ENCODE measurements around the gene COL7A1. TPM values are rescaled to one million over a fixed set of nuclear protein-coding genes. Genes with fewer than 3 reads are reported as not detected.

Gene COL7A1
- polyA plus RNA-seq, 1 of the 3 experiments (the other 2 are of a cell fraction) = 10.8 TPM

GRCh38 chr3:48528754-48529153, 66.4 kb downstream of the COL7A1 start:
- CTCF ChIA-PET = interaction anchor here (1.4 kb wide), 1 partner anchor 20 kb away, joined by 4 read pairs; no protein-coding TSS in a partner anchor

GRCh38 chr3:48528048-48528447, 67.1 kb downstream of the COL7A1 start:
- Histone ChIP-seq H3K4me1 (ENCODE audit: control insufficient read depth in 1 of 2, insufficient read depth in 2 of 2, low read depth in 1 of 2, low read length in 1 of 2) (no peaks in the 10 kb centered on the region), H3K27me3 (ENCODE audit: insufficient read depth) (no peaks in the 10 kb centered on the region), H3K9me3 (no peaks in the 10 kb centered on the region), H3K27ac (ENCODE audit: low read depth in 2 of 2, low read length in 1 of 2) (no peak overlapping the region), H4K20me1 (ENCODE audit: insufficient read depth) (no peaks in the 10 kb centered on the region), H2AFZ (ENCODE audit: low read depth) (no peak overlapping the region), H3K79me2 (ENCODE audit: insufficient read depth) (no peaks in the 10 kb centered on the region), H3K4me2 (no peak overlapping the region), H3F3A (replicated peaks; ENCODE audit: insufficient read depth) (peaks cover 3% of the 10 kb centered on the region), H3K36me3 (replicated peaks in 1 of 2; ENCODE audit: control insufficient read depth in 1 of 2, insufficient read depth in 2 of 2, low read length in 1 of 2) (peaks cover 0 to 17% of the 10 kb centered on the region in 2 experiments), H3K9ac (no peak overlapping the region), H3K9me2 (no peaks in the 10 kb centered on the region), H3K4me3 (ENCODE audit: low read depth in 2 of 2, low read length in 1 of 2) (no peak overlapping the region)
- no peak for DNase-seq
- ChIA-PET CTCF (no interaction called here), POLR2A (no interaction called here)
- WGBS (ENCODE audit: low lambda C conversion rate) = 94% methylated on average over 9 of the region's 9 CpGs
- no peak for TF ChIP-seq RFX5 (IDR thresholded peaks at IDR 0.05; ENCODE audit: low read length)
- no peak for TF ChIP-seq GABPA (IDR thresholded peaks at IDR 0.05; ENCODE audit: low read depth)
- TF ChIP-seq REST (IDR thresholded peaks at IDR 0.05; ENCODE audit: low read depth, low read length) = no peak
- no peak for TF ChIP-seq RXRA (IDR thresholded peaks at IDR 0.05; ENCODE audit: borderline replicate concordance, low read depth)
- no peak for TF ChIP-seq FOXJ3 (CRISPR knock-in tag; IDR thresholded peaks at IDR 0.05)
- TF ChIP-seq CTCF (IDR thresholded peaks at IDR 0.05) = no peak
- no peak for TF ChIP-seq POLR2AphosphoS5 (IDR thresholded peaks at IDR 0.05; ENCODE audit: low read depth, low read length)

More at GRCh38 chr3:48528754-48529153, 66.4 kb downstream of the COL7A1 start:
- POLR2A ChIA-PET = no interaction called here
- no peaks in the 10 kb centered on the region for H3K79me2 ChIP-seq (ENCODE audit: insufficient read depth)
- peaks cover 0 to 17% of the 10 kb centered on the region in 2 experiments for H3K36me3 ChIP-seq (replicated peaks in 1 of 2; ENCODE audit: control insufficient read depth in 1 of 2, insufficient read depth in 2 of 2, low read length in 1 of 2)
- no peaks in the 10 kb centered on the region for H4K20me1 ChIP-seq (ENCODE audit: insufficient read depth)
- no peak for DNase-seq
- H3K9me3 ChIP-seq = no peaks in the 10 kb centered on the region
- WGBS (ENCODE audit: low lambda C conversion rate) = 90% methylated on average over 3 of the region's 3 CpGs
- H3K27me3 ChIP-seq (ENCODE audit: insufficient read depth) = no peaks in the 10 kb centered on the region
- H3K4me2 ChIP-seq = no peak overlapping the region
- TF ChIP-seq RXRA (IDR thresholded peaks at IDR 0.05; ENCODE audit: borderline replicate concordance, low read depth) = no peak
- TF ChIP-seq EZH2phosphoT487 (IDR thresholded peaks at IDR 0.05; ENCODE audit: borderline replicate concordance, low read depth) = no peak
- TF ChIP-seq RCOR1 (IDR thresholded peaks at IDR 0.05; ENCODE audit: low read length) = no peak
- no peak for TF ChIP-seq FOSL2 (IDR thresholded peaks at IDR 0.05; ENCODE audit: borderline replicate concordance, low read depth)
- TF ChIP-seq ZBTB33 (IDR thresholded peaks at IDR 0.05; ENCODE audit: borderline replicate concordance, low read depth) = no peak
- TF ChIP-seq PBX3 (IDR thresholded peaks at IDR 0.05) = no peak
- no peak for TF ChIP-seq ELF1 (IDR thresholded peaks at IDR 0.05)
- no peak for TF ChIP-seq MXI1 (IDR thresholded peaks at IDR 0.05; ENCODE audit: low read depth, low read length)
- no peak for TF ChIP-seq TCF12 (IDR thresholded peaks at IDR 0.05)
- TF ChIP-seq, protein P1, sequence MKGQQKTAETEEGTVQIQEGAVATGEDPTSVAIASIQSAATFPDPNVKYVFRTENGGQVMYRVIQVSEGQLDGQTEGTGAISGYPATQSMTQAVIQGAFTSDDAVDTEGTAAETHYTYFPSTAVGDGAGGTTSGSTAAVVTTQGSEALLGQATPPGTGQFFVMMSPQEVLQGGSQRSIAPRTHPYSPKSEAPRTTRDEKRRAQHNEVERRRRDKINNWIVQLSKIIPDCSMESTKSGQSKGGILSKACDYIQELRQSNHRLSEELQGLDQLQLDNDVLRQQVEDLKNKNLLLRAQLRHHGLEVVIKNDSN (IDR thresholded peaks at IDR 0.05; ENCODE audit: borderline replicate concordance, low read depth) = no peak
- no peak for TF ChIP-seq YY1 (IDR thresholded peaks at IDR 0.05; ENCODE audit: low read depth)
- TF ChIP-seq MEF2A (IDR thresholded peaks at IDR 0.05; ENCODE audit: borderline replicate concordance, low read depth) = no peak
- H3K4me1 ChIP-seq (ENCODE audit: control insufficient read depth in 1 of 2, insufficient read depth in 2 of 2, low read depth in 1 of 2, low read length in 1 of 2) = no peaks in the 10 kb centered on the region
- H3K4me3 ChIP-seq (ENCODE audit: low read depth in 2 of 2, low read length in 1 of 2) = no peak overlapping the region
- H3K9me2 ChIP-seq = no peaks in the 10 kb centered on the region
- H3K27ac ChIP-seq (ENCODE audit: low read depth in 2 of 2, low read length in 1 of 2) = no peak overlapping the region
- no peak overlapping the region for H3K9ac ChIP-seq
- H3F3A ChIP-seq (replicated peaks; ENCODE audit: insufficient read depth) = peaks cover 3% of the 10 kb centered on the region
- H2AFZ ChIP-seq (ENCODE audit: low read depth) = no peak overlapping the region

Measured in SK-N-SH (cell line).